GM20000 (cell line): ENCODE results near the gene MMADHC.
A peak's percentile ranks its signal among the peaks of the same experiment; 100 is the strongest.

Source experiments
- DNase-seq: peaks from one replicate; pipeline ENCODE4 v3.0.0; 2012; ENCODE audit warnings: low spot score
- CTCF ChIP-seq: IDR thresholded peaks from 2 replicates; pipeline ENCODE4 v1.5.1; 2012; ENCODE audit warnings: mild to moderate bottlenecking, control low read depth; ENCODE audit errors: extremely low read depth, missing control alignments

MMADHC gene

GRCh38 chr2:149603248-149603647 is 15.7 kb upstream of the MMADHC start:
- TF ChIP-seq CTCF: no peak
- no peak for DNase-seq

GRCh38 chr2:149601141-149601796 is 13.7 kb upstream of the MMADHC start:
- no peak for TF ChIP-seq CTCF

GRCh38 chr2:149597668-149598326 is 10.2 kb upstream of the MMADHC start:
- peak; percentile 63 for DNase-seq
- peak; percentile 46 for TF ChIP-seq CTCF

More at GRCh38 chr2:149601141-149601796, 13.7 kb upstream of the MMADHC start:
- no peak for DNase-seq

- DNase-seq: no peak
- no peak for TF ChIP-seq CTCF
Measured at GRCh38 chr2:149597050-149597667, 9.6 kb upstream of the MMADHC start.

- DNase-seq: no peak
Measured at GRCh38 chr2:149596471-149596870, 8.9 kb upstream of the MMADHC start.

GRCh38 chr2:149595056-149595963 is 7.7 kb upstream of the MMADHC start:
- no peak for DNase-seq
- TF ChIP-seq CTCF: no peak

More at GRCh38 chr2:149596471-149596870, 8.9 kb upstream of the MMADHC start:
- no peak for TF ChIP-seq CTCF
